Body of pancreas (tissue), 4 donors: ENCODE measurements around the gene NRXN2.

Experiments used
- CTCF ChIP-seq, 7 experiments: fragments of 450-650 bp in 4 of 7; fragments of 200-600 bp in 3 of 7; sonication (generic) in 3 of 7; IDR thresholded peaks; one replicate each; pipeline ENCODE4 v1.5.1; 2016 to 2019; ENCODE audit warnings: antibody characterized with exemption in 7 of 7
- POLR2A ChIP-seq, 3 donors: fragments of 450-650 bp; IDR thresholded peaks; one replicate each; pipeline ENCODE4 v1.6.1; 2016; ENCODE audit warnings: antibody characterized with exemption in 3 of 3, mild to moderate bottlenecking in 2 of 3

GRCh38 chr11:64711138-64711955 is 11.7 kb downstream of the NRXN2 start:
- TF ChIP-seq CTCF (IDR thresholded peaks at IDR 0.05) (no peak), POLR2A (IDR thresholded peaks at IDR 0.05) (no peak)
